SK-N-SH treated with all-trans-retinoic acid at 6 μM for 48 hours (cell line): Measurements from ENCODE around the gene HMX3.
A peak's percentile ranks its signal among the peaks of the same experiment; 100 is the strongest.

Source experiments
- ATAC-seq: fragments of 200-7000 bp; cut with Tn5 transposase; 3 replicates; pipeline ENCODE4 v1.9.1; 2020; ENCODE audit warnings: mild to moderate bottlenecking, moderate library complexity
- ARNTL ChIP-seq: fragments of 450-650 bp; formaldehyde crosslinking; IDR thresholded peaks from 2 replicates; pipeline ENCODE4 v1.5.0; 2020; ENCODE audit warnings: low read depth, mild to moderate bottlenecking, moderate library complexity, borderline replicate concordance
- BACH2 ChIP-seq: fragments of 250-450 bp; sonication (Bioruptor Pico); IDR thresholded peaks from 2 replicates; pipeline ENCODE4 v1.9.0; 2021; ENCODE audit warnings: mild to moderate bottlenecking, borderline replicate concordance
- CSDC2 ChIP-seq: fragments of 250-450 bp; sonication (Bioruptor Pico); IDR thresholded peaks from 2 replicates; pipeline ENCODE4 v1.5.0; 2020; ENCODE audit warnings: mild to moderate bottlenecking, moderate library complexity
- ESRRG ChIP-seq: fragments of 250-450 bp; sonication (Bioruptor Pico); IDR thresholded peaks from 2 replicates; pipeline ENCODE4 v1.6.1; 2021; ENCODE audit warnings: mild to moderate bottlenecking
- GLIS3 ChIP-seq: fragments of 250-450 bp; sonication (Bioruptor Pico); IDR thresholded peaks from 2 replicates; pipeline ENCODE4 v1.5.0; 2020; ENCODE audit warnings: mild to moderate bottlenecking, moderate library complexity
- ISL1 ChIP-seq: fragments of 250-450 bp; sonication (Bioruptor Pico); IDR thresholded peaks from 2 replicates; pipeline ENCODE4 v2.1.2; 2022; ENCODE audit warnings: mild to moderate bottlenecking, moderate library complexity
- PATZ1 ChIP-seq: fragments of 250-450 bp; sonication (Bioruptor Pico); IDR thresholded peaks from 2 replicates; pipeline ENCODE4 v1.8.0; 2020; ENCODE audit warnings: mild to moderate bottlenecking, moderate library complexity, borderline replicate concordance
- PPARA ChIP-seq: fragments of 250-450 bp; sonication (Bioruptor Pico); IDR thresholded peaks from 2 replicates; pipeline ENCODE4 v1.5.0; 2020; ENCODE audit warnings: mild to moderate bottlenecking, borderline replicate concordance
- RARB ChIP-seq: fragments of 250-450 bp; sonication (Bioruptor Pico); IDR thresholded peaks from 2 replicates; pipeline ENCODE4 v1.8.0; 2021; ENCODE audit warnings: mild to moderate bottlenecking, moderate library complexity
- TCF4 ChIP-seq: fragments of 250-450 bp; sonication (Bioruptor Pico); IDR thresholded peaks from 2 replicates; pipeline ENCODE4 v1.8.0; 2021; ENCODE audit warnings: mild to moderate bottlenecking, moderate library complexity, borderline replicate concordance
- TOX ChIP-seq: fragments of 250-450 bp; sonication (Bioruptor Pico); IDR thresholded peaks from 2 replicates; pipeline ENCODE4 v1.8.0; 2021; ENCODE audit warnings: mild to moderate bottlenecking, moderate library complexity, borderline replicate concordance
- ZC3H10 ChIP-seq: fragments of 250-450 bp; sonication (Bioruptor Pico); IDR thresholded peaks from 2 replicates; pipeline ENCODE4 v1.5.1; 2021; ENCODE audit warnings: mild to moderate bottlenecking, moderate library complexity
- ZFP3 ChIP-seq: fragments of 250-450 bp; sonication (Bioruptor Pico); IDR thresholded peaks from 2 replicates; pipeline ENCODE4 v1.5.0; 2020; ENCODE audit warnings: mild to moderate bottlenecking, moderate library complexity
- ZFP30 ChIP-seq: fragments of 450-650 bp; formaldehyde crosslinking; IDR thresholded peaks from 2 replicates; pipeline ENCODE4 v1.5.0; 2022; ENCODE audit warnings: mild to moderate bottlenecking, moderate library complexity
- ZNF8 ChIP-seq: fragments of 450-650 bp; formaldehyde crosslinking; IDR thresholded peaks from 2 replicates; pipeline ENCODE4 v1.5.0; 2020; ENCODE audit warnings: mild to moderate bottlenecking, moderate library complexity
- TF ChIP-seq, protein P1 (sequence below): fragments of 250-450 bp; sonication (Bioruptor Pico); IDR thresholded peaks from 2 replicates; pipeline ENCODE4 v1.8.0; 2021; ENCODE audit warnings: low read depth, mild to moderate bottlenecking, moderate library complexity, borderline replicate concordance
- TF ChIP-seq, protein P2 (sequence below): fragments of 250-450 bp; sonication (Bioruptor Pico); IDR thresholded peaks from 2 replicates; pipeline ENCODE4 v1.5.1; 2021; ENCODE audit warnings: mild to moderate bottlenecking, moderate library complexity
- TF ChIP-seq, protein P3 (sequence below): fragments of 250-450 bp; sonication (Bioruptor Pico); IDR thresholded peaks from 2 replicates; pipeline ENCODE4 v1.5.0; 2020; ENCODE audit warnings: mild to moderate bottlenecking, moderate library complexity
- TF ChIP-seq, protein P4 (sequence below): fragments of 250-450 bp; sonication (Bioruptor Pico); IDR thresholded peaks from 2 replicates; pipeline ENCODE4 v1.5.1; 2020; ENCODE audit warnings: low read depth, mild to moderate bottlenecking, moderate library complexity

The HMX3 gene

GRCh38 chr10:123139165-123139520 is 3.4 kb downstream of the HMX3 start:
- TF ChIP-seq GLIS3: no peak
- no peak for TF ChIP-seq ZFP3 (CRISPR knock-in tag)
- TF ChIP-seq ZNF8 (CRISPR knock-in tag): no peak
- TF ChIP-seq PATZ1: no peak
- no peak for TF ChIP-seq ARNTL (CRISPR knock-in tag)
- TF ChIP-seq, protein P1, sequence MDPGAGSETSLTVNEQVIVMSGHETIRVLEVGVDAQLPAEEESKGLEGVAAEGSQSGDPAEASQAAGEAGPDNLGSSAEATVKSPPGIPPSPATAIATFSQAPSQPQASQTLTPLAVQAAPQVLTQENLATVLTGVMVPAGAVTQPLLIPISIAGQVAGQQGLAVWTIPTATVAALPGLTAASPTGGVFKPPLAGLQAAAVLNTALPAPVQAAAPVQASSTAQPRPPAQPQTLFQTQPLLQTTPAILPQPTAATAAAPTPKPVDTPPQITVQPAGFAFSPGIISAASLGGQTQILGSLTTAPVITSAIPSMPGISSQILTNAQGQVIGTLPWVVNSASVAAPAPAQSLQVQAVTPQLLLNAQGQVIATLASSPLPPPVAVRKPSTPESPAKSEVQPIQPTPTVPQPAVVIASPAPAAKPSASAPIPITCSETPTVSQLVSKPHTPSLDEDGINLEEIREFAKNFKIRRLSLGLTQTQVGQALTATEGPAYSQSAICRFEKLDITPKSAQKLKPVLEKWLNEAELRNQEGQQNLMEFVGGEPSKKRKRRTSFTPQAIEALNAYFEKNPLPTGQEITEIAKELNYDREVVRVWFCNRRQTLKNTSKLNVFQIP (CRISPR knock-in tag): no peak
- no peak for TF ChIP-seq ZFP30 (CRISPR knock-in tag)
- TF ChIP-seq ZC3H10 (CRISPR knock-in tag): no peak
- no peak for TF ChIP-seq RARB (CRISPR knock-in tag)
- TF ChIP-seq ESRRG (CRISPR knock-in tag): no peak
- no peak for TF ChIP-seq BACH2 (CRISPR knock-in tag)
- TF ChIP-seq TOX (CRISPR knock-in tag): no peak
- no peak for TF ChIP-seq CSDC2 (CRISPR knock-in tag)
- TF ChIP-seq, protein P2, sequence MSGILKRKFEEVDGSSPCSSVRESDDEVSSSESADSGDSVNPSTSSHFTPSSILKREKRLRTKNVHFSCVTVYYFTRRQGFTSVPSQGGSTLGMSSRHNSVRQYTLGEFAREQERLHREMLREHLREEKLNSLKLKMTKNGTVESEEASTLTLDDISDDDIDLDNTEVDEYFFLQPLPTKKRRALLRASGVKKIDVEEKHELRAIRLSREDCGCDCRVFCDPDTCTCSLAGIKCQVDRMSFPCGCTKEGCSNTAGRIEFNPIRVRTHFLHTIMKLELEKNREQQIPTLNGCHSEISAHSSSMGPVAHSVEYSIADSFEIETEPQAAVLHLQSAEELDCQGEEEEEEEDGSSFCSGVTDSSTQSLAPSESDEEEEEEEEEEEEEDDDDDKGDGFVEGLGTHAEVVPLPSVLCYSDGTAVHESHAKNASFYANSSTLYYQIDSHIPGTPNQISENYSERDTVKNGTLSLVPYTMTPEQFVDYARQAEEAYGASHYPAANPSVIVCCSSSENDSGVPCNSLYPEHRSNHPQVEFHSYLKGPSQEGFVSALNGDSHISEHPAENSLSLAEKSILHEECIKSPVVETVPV (CRISPR knock-in tag): no peak
- TF ChIP-seq PPARA (CRISPR knock-in tag): no peak
- TF ChIP-seq TCF4 (CRISPR knock-in tag): no peak
- ATAC-seq: no peak

GRCh38 chr10:123139521-123140163 is 3.9 kb downstream of the HMX3 start:
- no peak for TF ChIP-seq CSDC2 (CRISPR knock-in tag)
- TF ChIP-seq GLIS3: no peak
- TF ChIP-seq, protein P3, sequence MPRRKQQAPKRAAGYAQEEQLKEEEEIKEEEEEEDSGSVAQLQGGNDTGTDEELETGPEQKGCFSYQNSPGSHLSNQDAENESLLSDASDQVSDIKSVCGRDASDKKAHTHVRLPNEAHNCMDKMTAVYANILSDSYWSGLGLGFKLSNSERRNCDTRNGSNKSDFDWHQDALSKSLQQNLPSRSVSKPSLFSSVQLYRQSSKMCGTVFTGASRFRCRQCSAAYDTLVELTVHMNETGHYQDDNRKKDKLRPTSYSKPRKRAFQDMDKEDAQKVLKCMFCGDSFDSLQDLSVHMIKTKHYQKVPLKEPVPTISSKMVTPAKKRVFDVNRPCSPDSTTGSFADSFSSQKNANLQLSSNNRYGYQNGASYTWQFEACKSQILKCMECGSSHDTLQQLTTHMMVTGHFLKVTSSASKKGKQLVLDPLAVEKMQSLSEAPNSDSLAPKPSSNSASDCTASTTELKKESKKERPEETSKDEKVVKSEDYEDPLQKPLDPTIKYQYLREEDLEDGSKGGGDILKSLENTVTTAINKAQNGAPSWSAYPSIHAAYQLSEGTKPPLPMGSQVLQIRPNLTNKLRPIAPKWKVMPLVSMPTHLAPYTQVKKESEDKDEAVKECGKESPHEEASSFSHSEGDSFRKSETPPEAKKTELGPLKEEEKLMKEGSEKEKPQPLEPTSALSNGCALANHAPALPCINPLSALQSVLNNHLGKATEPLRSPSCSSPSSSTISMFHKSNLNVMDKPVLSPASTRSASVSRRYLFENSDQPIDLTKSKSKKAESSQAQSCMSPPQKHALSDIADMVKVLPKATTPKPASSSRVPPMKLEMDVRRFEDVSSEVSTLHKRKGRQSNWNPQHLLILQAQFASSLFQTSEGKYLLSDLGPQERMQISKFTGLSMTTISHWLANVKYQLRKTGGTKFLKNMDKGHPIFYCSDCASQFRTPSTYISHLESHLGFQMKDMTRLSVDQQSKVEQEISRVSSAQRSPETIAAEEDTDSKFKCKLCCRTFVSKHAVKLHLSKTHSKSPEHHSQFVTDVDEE: no peak
- TF ChIP-seq, protein P2 (CRISPR knock-in tag): no peak
- no peak for TF ChIP-seq ISL1 (CRISPR knock-in tag)
- TF ChIP-seq, protein P4, sequence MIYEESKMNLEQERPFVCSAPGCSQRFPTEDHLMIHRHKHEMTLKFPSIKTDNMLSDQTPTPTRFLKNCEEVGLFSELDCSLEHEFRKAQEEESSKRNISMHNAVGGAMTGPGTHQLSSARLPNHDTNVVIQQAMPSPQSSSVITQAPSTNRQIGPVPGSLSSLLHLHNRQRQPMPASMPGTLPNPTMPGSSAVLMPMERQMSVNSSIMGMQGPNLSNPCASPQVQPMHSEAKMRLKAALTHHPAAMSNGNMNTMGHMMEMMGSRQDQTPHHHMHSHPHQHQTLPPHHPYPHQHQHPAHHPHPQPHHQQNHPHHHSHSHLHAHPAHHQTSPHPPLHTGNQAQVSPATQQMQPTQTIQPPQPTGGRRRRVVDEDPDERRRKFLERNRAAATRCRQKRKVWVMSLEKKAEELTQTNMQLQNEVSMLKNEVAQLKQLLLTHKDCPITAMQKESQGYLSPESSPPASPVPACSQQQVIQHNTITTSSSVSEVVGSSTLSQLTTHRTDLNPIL (CRISPR knock-in tag): no peak
- TF ChIP-seq PPARA (CRISPR knock-in tag): no peak
- TF ChIP-seq PATZ1: no peak
- no peak for TF ChIP-seq TCF4 (CRISPR knock-in tag)

More at GRCh38 chr10:123139521-123140163, 3.9 kb downstream of the HMX3 start:
- ATAC-seq: peak; percentile 7; the same call in 1 of the 3 replicates
